ENCODE results near the gene DNAL4. TPM values are rescaled to one million over a fixed set of nuclear protein-coding genes. Genes with fewer than 3 reads are reported as not detected.

Gene DNAL4
- total RNA-seq, 1 experiment from 2014 or later = 8.3 TPM

GRCh38 chr22:38829485-38829884 is 35.5 kb upstream of the DNAL4 start:
- Histone ChIP-seq H3K79me1 (ENCODE audit: insufficient read depth, low read depth, low read length, poor library complexity, severe bottlenecking) (no peaks in the 10 kb centered on the region), H4K91ac (ENCODE audit: insufficient read length, low read depth, low read length) (no peak overlapping the region), H2BK15ac (ENCODE audit: low read depth, low read length) (no peak overlapping the region), H3K9me3 (ENCODE audit: control insufficient read depth, low read depth, low read length) (no peaks in the 10 kb centered on the region), H4K8ac (replicated peaks; ENCODE audit: insufficient read length, low read depth, low read length) (no peak overlapping the region), H3K23me2 (ENCODE audit: insufficient read length, low read depth, low read length, poor library complexity, severe bottlenecking) (no peaks in the 10 kb centered on the region), H2BK12ac (ENCODE audit: insufficient read length, low read depth, low read length) (no peak overlapping the region), H3K23ac (ENCODE audit: insufficient read length, low read depth, low read length) (no peak overlapping the region), H2AK5ac (ENCODE audit: insufficient read length, low read length) (no peak overlapping the region), H3K4me2 (ENCODE audit: insufficient read depth, insufficient read length, low read length) (no peak overlapping the region), H3K4ac (ENCODE audit: low read depth, low read length) (no peak overlapping the region), H2BK120ac (ENCODE audit: low read depth, low read length, poor library complexity, severe bottlenecking) (no peak overlapping the region), H3T11ph (ENCODE audit: low read length) (no peak overlapping the region), H3K14ac (ENCODE audit: insufficient read depth, low read length) (no peak overlapping the region; the same call in 1 of the 2 replicates), H3K27me3 (ENCODE audit: insufficient read depth, low read length) (no peaks in the 10 kb centered on the region), H4K5ac (ENCODE audit: insufficient read length, low read depth, low read length) (no peak overlapping the region), H2BK20ac (ENCODE audit: low read depth, low read length, poor library complexity, severe bottlenecking) (no peak overlapping the region), H3K56ac (ENCODE audit: insufficient read length, low read depth, low read length) (no peak overlapping the region), H3K79me2 (ENCODE audit: insufficient read depth, low read length) (no peaks in the 10 kb centered on the region), H4K20me1 (ENCODE audit: control insufficient read depth, insufficient read depth, insufficient read length) (no peaks in the 10 kb centered on the region), H3K4me1 (ENCODE audit: insufficient read depth, low read length) (no peaks in the 10 kb centered on the region), H3K27ac (ENCODE audit: insufficient read length, low read depth, low read length) (no peak overlapping the region), H3K9ac (ENCODE audit: extremely low read depth, insufficient read length, low read length) (no peak overlapping the region), H2AFZ (ENCODE audit: low read length) (no peak overlapping the region), H2BK5ac (ENCODE audit: insufficient read length, low read length) (no peak overlapping the region), H3K18ac (ENCODE audit: insufficient read length, low read depth, low read length) (no peak overlapping the region)
- Mint-ChIP-seq H3K27ac (peak overlapping the region in 1 of 3 experiments; percentile 59; a peak in 1 of 7 replicates), H3K4me3 (no peak overlapping the region), H3K4me1 (peaks cover 22 to 27% of the 10 kb centered on the region in 2 experiments), H3K27me3 (ENCODE audit: low read depth) (peaks cover 3% of the 10 kb centered on the region; the same call in 1 of the 2 replicates), H3K36me3 (ENCODE audit: insufficient read depth in 1 of 3, low read depth in 3 of 3) (no peaks in the 10 kb centered on the region), H3K9me3 (no peaks in the 10 kb centered on the region)
- no CpG with 5 or more reads among the region's 4 CpGs for WGBS (ENCODE audit: extremely low coverage, insufficient read length, low lambda C conversion rate)
- DNase-seq = no peak
- TF ChIP-seq CTCF (conservative IDR thresholded peaks at IDR 0.05) = no peak
